ENCODE data around the gene C1QC. TPM values are rescaled to one million over a fixed set of nuclear protein-coding genes. Genes with fewer than 3 reads are reported as not detected.
"Not testable (repeated sequence)": the region's sequence is repeated elsewhere in the genome, so short reads cannot be mapped to it uniquely, and the experiment has no call there.

C1QC gene
- total and polyA plus RNA-seq, 2 experiments from 2014 or later, result not detected

DNA sequence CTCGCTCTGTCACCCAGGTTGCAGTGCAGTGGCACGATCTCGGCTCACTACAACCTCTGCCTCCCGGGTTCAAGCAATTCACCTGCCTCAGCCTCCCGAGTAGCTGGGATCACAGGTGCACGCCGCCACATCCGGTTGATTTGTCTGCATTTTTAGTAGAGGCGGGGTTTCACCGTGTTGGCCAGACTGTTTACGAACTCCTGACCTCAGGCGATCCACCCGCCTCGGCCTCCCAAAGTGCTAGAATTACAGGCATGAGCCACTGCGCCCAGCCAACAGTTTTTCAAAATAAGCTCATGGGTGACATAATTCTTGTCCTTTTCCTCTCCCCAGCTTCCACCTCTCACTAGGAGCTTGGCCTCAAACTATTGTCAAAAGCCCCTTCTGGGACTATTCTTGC is 32.7 kb downstream of the C1QC start:
- H3K4me1 ChIP-seq (ENCODE audit: insufficient read depth); H3K4me3 Mint-ChIP-seq; H3K9me3 Mint-ChIP-seq; H4K20me1 ChIP-seq (replicated peaks; ENCODE audit: insufficient read depth); H3K4me2 ChIP-seq; DNase-seq (ENCODE audit: low spot score); H3K27me3 Mint-ChIP-seq (ENCODE audit: insufficient read depth, low read depth, poor library complexity); H3K27ac Mint-ChIP-seq; H3K79me2 ChIP-seq (replicated peaks; ENCODE audit: insufficient read depth); ATAC-seq; H3K36me3 ChIP-seq (ENCODE audit: insufficient read depth); H3K9me2 ChIP-seq (ENCODE audit: insufficient read depth); H3K36me3 Mint-ChIP-seq (ENCODE audit: low read depth); H3F3A ChIP-seq (replicated peaks; ENCODE audit: low read depth); H3K27me3 ChIP-seq (ENCODE audit: insufficient read depth); H3K27ac ChIP-seq (ENCODE audit: low read depth); H3K4me3 ChIP-seq: not testable (repeated sequence)
- peak overlapping the region; percentile 90; the same call in 1 of the 2 replicates for H2AFZ ChIP-seq
- H3K4me1 Mint-ChIP-seq, result peaks cover 12% of the 10 kb centered on the region

DNA sequence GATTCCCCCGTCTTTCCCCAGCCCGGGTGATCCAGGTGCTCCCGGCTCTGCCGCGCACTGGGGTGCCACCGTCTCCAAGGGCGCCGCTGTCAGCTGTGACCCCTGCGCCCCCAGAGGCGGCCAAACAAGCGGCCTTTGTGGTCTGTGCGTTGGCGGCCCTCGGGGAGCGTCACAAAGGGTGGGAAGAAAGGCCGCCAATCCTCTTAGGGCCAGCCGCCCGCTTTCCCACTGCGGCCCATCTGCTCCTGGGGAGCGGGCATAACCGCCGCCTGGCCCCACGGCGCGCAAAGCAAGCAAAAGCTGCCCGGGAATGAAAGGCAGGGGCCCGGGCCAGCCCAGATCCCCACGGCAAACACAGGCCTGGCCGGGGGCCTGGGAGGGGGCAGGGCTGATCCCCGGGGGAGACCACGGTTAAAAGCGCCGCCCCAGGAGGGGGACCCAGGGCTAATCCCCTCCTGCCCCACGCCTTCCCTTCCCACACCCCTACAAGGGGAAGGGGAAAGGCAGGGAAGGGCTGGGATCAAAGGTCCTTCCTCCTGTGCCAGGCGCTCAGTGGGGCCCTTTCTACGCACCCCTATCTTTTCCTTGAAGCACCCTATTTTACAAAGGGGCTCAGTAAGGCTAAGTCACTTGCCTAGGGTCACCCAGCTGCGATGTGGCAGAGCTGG is 33.6 kb downstream of the C1QC start:
- no peak overlapping the region for H3K4me3 Mint-ChIP-seq
- no peak overlapping the region for H3K27ac ChIP-seq (ENCODE audit: low read depth)
- TF ChIP-seq CTCF (conservative IDR thresholded peaks at IDR 0.05; ENCODE audit: low read depth in 2 of 2), result no peak
- TF ChIP-seq, protein P1, sequence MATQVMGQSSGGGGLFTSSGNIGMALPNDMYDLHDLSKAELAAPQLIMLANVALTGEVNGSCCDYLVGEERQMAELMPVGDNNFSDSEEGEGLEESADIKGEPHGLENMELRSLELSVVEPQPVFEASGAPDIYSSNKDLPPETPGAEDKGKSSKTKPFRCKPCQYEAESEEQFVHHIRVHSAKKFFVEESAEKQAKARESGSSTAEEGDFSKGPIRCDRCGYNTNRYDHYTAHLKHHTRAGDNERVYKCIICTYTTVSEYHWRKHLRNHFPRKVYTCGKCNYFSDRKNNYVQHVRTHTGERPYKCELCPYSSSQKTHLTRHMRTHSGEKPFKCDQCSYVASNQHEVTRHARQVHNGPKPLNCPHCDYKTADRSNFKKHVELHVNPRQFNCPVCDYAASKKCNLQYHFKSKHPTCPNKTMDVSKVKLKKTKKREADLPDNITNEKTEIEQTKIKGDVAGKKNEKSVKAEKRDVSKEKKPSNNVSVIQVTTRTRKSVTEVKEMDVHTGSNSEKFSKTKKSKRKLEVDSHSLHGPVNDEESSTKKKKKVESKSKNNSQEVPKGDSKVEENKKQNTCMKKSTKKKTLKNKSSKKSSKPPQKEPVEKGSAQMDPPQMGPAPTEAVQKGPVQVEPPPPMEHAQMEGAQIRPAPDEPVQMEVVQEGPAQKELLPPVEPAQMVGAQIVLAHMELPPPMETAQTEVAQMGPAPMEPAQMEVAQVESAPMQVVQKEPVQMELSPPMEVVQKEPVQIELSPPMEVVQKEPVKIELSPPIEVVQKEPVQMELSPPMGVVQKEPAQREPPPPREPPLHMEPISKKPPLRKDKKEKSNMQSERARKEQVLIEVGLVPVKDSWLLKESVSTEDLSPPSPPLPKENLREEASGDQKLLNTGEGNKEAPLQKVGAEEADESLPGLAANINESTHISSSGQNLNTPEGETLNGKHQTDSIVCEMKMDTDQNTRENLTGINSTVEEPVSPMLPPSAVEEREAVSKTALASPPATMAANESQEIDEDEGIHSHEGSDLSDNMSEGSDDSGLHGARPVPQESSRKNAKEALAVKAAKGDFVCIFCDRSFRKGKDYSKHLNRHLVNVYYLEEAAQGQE (IDR thresholded peaks at IDR 0.05; ENCODE audit: unreplicated experiment), result no peak
- TF ChIP-seq STAT1 (IDR thresholded peaks at IDR 0.05; ENCODE audit: unreplicated experiment), result no peak
- no peak for TF ChIP-seq ZNF331 (CRISPR knock-in tag; IDR thresholded peaks at IDR 0.05; ENCODE audit: low read depth)
- TF ChIP-seq EZH2 (IDR thresholded peaks at IDR 0.05; ENCODE audit: low read depth, unreplicated experiment), result no peak
- no peak for TF ChIP-seq POLR2AphosphoS5 (IDR thresholded peaks at IDR 0.05; ENCODE audit: low read depth)
- no peak for TF ChIP-seq ZNF114 (CRISPR knock-in tag; IDR thresholded peaks at IDR 0.05)
- TF ChIP-seq, protein P2, sequence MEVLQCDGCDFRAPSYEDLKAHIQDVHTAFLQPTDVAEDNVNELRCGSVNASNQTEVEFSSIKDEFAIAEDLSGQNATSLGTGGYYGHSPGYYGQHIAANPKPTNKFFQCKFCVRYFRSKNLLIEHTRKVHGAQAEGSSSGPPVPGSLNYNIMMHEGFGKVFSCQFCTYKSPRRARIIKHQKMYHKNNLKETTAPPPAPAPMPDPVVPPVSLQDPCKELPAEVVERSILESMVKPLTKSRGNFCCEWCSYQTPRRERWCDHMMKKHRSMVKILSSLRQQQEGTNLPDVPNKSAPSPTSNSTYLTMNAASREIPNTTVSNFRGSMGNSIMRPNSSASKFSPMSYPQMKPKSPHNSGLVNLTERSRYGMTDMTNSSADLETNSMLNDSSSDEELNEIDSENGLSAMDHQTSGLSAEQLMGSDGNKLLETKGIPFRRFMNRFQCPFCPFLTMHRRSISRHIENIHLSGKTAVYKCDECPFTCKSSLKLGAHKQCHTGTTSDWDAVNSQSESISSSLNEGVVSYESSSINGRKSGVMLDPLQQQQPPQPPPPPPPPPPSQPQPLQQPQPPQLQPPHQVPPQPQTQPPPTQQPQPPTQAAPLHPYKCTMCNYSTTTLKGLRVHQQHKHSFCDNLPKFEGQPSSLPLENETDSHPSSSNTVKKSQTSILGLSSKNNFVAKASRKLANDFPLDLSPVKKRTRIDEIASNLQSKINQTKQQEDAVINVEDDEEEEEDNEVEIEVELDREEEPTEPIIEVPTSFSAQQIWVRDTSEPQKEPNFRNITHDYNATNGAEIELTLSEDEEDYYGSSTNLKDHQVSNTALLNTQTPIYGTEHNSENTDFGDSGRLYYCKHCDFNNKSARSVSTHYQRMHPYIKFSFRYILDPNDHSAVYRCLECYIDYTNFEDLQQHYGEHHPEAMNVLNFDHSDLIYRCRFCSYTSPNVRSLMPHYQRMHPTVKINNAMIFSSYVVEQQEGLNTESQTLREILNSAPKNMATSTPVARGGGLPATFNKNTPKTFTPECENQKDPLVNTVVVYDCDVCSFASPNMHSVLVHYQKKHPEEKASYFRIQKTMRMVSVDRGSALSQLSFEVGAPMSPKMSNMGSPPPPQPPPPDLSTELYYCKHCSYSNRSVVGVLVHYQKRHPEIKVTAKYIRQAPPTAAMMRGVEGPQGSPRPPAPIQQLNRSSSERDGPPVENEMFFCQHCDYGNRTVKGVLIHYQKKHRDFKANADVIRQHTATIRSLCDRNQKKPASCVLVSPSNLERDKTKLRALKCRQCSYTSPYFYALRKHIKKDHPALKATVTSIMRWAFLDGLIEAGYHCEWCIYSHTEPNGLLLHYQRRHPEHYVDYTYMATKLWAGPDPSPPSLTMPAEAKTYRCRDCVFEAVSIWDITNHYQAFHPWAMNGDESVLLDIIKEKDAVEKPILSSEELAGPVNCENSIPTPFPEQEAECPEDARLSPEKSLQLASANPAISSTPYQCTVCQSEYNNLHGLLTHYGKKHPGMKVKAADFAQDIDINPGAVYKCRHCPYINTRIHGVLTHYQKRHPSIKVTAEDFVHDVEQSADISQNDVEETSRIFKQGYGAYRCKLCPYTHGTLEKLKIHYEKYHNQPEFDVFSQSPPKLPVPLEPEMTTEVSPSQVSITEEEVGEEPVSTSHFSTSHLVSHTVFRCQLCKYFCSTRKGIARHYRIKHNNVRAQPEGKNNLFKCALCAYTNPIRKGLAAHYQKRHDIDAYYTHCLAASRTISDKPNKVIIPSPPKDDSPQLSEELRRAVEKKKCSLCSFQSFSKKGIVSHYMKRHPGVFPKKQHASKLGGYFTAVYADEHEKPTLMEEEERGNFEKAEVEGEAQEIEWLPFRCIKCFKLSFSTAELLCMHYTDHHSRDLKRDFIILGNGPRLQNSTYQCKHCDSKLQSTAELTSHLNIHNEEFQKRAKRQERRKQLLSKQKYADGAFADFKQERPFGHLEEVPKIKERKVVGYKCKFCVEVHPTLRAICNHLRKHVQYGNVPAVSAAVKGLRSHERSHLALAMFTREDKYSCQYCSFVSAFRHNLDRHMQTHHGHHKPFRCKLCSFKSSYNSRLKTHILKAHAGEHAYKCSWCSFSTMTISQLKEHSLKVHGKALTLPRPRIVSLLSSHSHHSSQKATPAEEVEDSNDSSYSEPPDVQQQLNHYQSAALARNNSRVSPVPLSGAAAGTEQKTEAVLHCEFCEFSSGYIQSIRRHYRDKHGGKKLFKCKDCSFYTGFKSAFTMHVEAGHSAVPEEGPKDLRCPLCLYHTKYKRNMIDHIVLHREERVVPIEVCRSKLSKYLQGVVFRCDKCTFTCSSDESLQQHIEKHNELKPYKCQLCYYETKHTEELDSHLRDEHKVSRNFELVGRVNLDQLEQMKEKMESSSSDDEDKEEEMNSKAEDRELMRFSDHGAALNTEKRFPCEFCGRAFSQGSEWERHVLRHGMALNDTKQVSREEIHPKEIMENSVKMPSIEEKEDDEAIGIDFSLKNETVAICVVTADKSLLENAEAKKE (CRISPR knock-in tag; IDR thresholded peaks at IDR 0.05), result no peak
- no peak for TF ChIP-seq CREB1 (CRISPR knock-in tag; IDR thresholded peaks at IDR 0.05; ENCODE audit: low read depth)
- no peak for TF ChIP-seq JUNB (IDR thresholded peaks at IDR 0.05; ENCODE audit: unreplicated experiment)
- TF ChIP-seq EZH2phosphoT487 (IDR thresholded peaks at IDR 0.05; ENCODE audit: unreplicated experiment), result no peak

More for the DNA sequence above, 33.6 kb downstream of the C1QC start:
- Mint-ChIP-seq H3K9me3 (no peaks in the 10 kb centered on the region), H3K36me3 (ENCODE audit: low read depth) (no peaks in the 10 kb centered on the region), H3K27ac (no peak overlapping the region), H3K27me3 (ENCODE audit: insufficient read depth, low read depth, poor library complexity) (peaks cover 2% of the 10 kb centered on the region), H3K4me1 (peaks cover 12% of the 10 kb centered on the region)
- Histone ChIP-seq H3K36me3 (ENCODE audit: insufficient read depth) (no peaks in the 10 kb centered on the region), H4K20me1 (replicated peaks; ENCODE audit: insufficient read depth) (no peaks in the 10 kb centered on the region), H3K4me1 (ENCODE audit: insufficient read depth) (peaks cover 9% of the 10 kb centered on the region), H3K79me2 (replicated peaks; ENCODE audit: insufficient read depth) (no peaks in the 10 kb centered on the region), H2AFZ (peak overlapping the region; percentile 90), H3K27me3 (ENCODE audit: insufficient read depth) (no peaks in the 10 kb centered on the region), H3K9me2 (ENCODE audit: insufficient read depth) (no peaks in the 10 kb centered on the region), H3F3A (replicated peaks; ENCODE audit: low read depth) (peaks cover 9% of the 10 kb centered on the region), H3K4me3 (no peak overlapping the region), H3K4me2 (no peak overlapping the region)
- ATAC-seq, result peak; percentile 47
- peak; percentile 37 for DNase-seq (ENCODE audit: low spot score)
